Activated B cell treated with CpG ODN at 0.5 μM for 24 hours (primary cell): ENCODE results near the gene FOXF1. TPM values are rescaled to one million over a fixed set of nuclear protein-coding genes. Genes with fewer than 3 reads are reported as not detected.

ENCODE experiments used
- ATAC-seq: fragments of 200-7000 bp; cut with Tn5 transposase; one replicate; pipeline ENCODE4 v1.10.0; 2021; ENCODE audit warnings: low read depth, mild to moderate bottlenecking, moderate library complexity
- CTCF ChIA-PET: fragments of 350-600 bp; sonication (Branson Sonifier 250); formaldehyde crosslinking; loops from one replicate; lab custom pipeline; 2021; ENCODE audit warnings: antibody characterized with exemption; lab: Charles Lee
- POLR2A ChIA-PET: fragments of 350-600 bp; sonication (Branson Sonifier 250); formaldehyde crosslinking; loops from one replicate; lab custom pipeline; 2021; ENCODE audit warnings: antibody characterized with exemption; lab: Charles Lee
- DNase-seq: peaks from one replicate; pipeline ENCODE4 v3.0.0; 2022
- H3K27ac Mint-ChIP-seq: one replicate; pipeline ENCODE4 v1.8.0; 2020; ENCODE audit warnings: mixed read lengths
- H3K27me3 Mint-ChIP-seq: one replicate; pipeline ENCODE4 v1.8.0; 2021; ENCODE audit warnings: mixed read lengths
- H3K36me3 Mint-ChIP-seq: one replicate; pipeline ENCODE4 v1.8.0; 2021; ENCODE audit warnings: low read depth, mixed read lengths
- H3K4me1 Mint-ChIP-seq: one replicate; pipeline ENCODE4 v1.8.0; 2021; ENCODE audit warnings: mixed read lengths
- H3K4me3 Mint-ChIP-seq: one replicate; pipeline ENCODE4 v1.8.0; 2020; ENCODE audit warnings: mild to moderate bottlenecking, mixed read lengths
- H3K9me3 Mint-ChIP-seq: one replicate; pipeline ENCODE4 v1.8.0; 2020; ENCODE audit warnings: mixed read lengths
- CTCF ChIP-seq: fragments of 200-600 bp; IDR thresholded peaks from one replicate; pipeline ENCODE4 v1.8.0; 2022; ENCODE audit warnings: antibody characterized with exemption, mild to moderate bottlenecking
- intact Hi-C: fragments of 100-400 bp; cut with micrococcal nuclease; formaldehyde crosslinking; loops from one replicate; pipeline ENCODE4 v1.15.1; 2024
- total RNA-seq: library from RNA; stranded (reverse); gene quantifications from 2 replicates; pipeline ENCODE4 v1.2.3, GENCODE V29; 2022

Gene FOXF1
- total RNA-seq, 1 donor from 2014 or later, result not detected

- intact Hi-C loops, result no loop called here
- POLR2A ChIA-PET, result no interaction called here
- H3K36me3 Mint-ChIP-seq, result peaks cover 35% of the 10 kb centered on the region
- no peak overlapping the region for H3K4me3 Mint-ChIP-seq
- CTCF ChIA-PET, result no interaction called here
- no peak overlapping the region for H3K27ac Mint-ChIP-seq
- no peak for TF ChIP-seq CTCF
- no peak for ATAC-seq
- no peaks in the 10 kb centered on the region for H3K9me3 Mint-ChIP-seq
- DNase-seq, result no peak
- H3K4me1 Mint-ChIP-seq, result no peaks in the 10 kb centered on the region
- no peaks in the 10 kb centered on the region for H3K27me3 Mint-ChIP-seq
Measured at GRCh38 chr16:86531641-86532525, 21.6 kb downstream of the FOXF1 start.

GRCh38 chr16:86532526-86532815 is 22.1 kb downstream of the FOXF1 start:
- no peak for ATAC-seq
- intact Hi-C loops, result no loop called here
- no peak for TF ChIP-seq CTCF
- no peaks in the 10 kb centered on the region for H3K4me1 Mint-ChIP-seq
- POLR2A ChIA-PET, result no interaction called here
- H3K9me3 Mint-ChIP-seq, result no peaks in the 10 kb centered on the region
- H3K27me3 Mint-ChIP-seq, result no peaks in the 10 kb centered on the region
- no peak overlapping the region for H3K4me3 Mint-ChIP-seq
- no peak overlapping the region for H3K27ac Mint-ChIP-seq
- peaks cover 39% of the 10 kb centered on the region for H3K36me3 Mint-ChIP-seq
- CTCF ChIA-PET, result no interaction called here
- DNase-seq, result no peak

- Mint-ChIP-seq H3K4me1 (no peaks in the 10 kb centered on the region), H3K27ac (no peak overlapping the region), H3K4me3 (no peak overlapping the region), H3K9me3 (no peaks in the 10 kb centered on the region), H3K27me3 (no peaks in the 10 kb centered on the region), H3K36me3 (peaks cover 43% of the 10 kb centered on the region)
- POLR2A ChIA-PET, result no interaction called here
- CTCF ChIA-PET, result no interaction called here
- intact Hi-C loops, result no loop called here
- DNase-seq, result no peak
- TF ChIP-seq CTCF, result no peak
- ATAC-seq, result no peak
Measured at GRCh38 chr16:86533076-86533475, 22.7 kb downstream of the FOXF1 start.

- Mint-ChIP-seq H3K4me3 (no peak overlapping the region), H3K36me3 (peaks cover 51% of the 10 kb centered on the region), H3K9me3 (no peaks in the 10 kb centered on the region), H3K4me1 (no peaks in the 10 kb centered on the region), H3K27ac (no peak overlapping the region), H3K27me3 (no peaks in the 10 kb centered on the region)
- no peak for ATAC-seq
- ChIA-PET POLR2A (no interaction called here), CTCF (no interaction called here)
- intact Hi-C loops, result no loop called here
- no peak for DNase-seq
- no peak for TF ChIP-seq CTCF
Measured at GRCh38 chr16:86533767-86534351, 23.5 kb downstream of the FOXF1 start.

- no peak for TF ChIP-seq CTCF
- Mint-ChIP-seq H3K36me3 (peaks cover 60% of the 10 kb centered on the region), H3K4me3 (no peak overlapping the region), H3K4me1 (no peaks in the 10 kb centered on the region), H3K27ac (no peak overlapping the region), H3K27me3 (no peaks in the 10 kb centered on the region), H3K9me3 (no peaks in the 10 kb centered on the region)
- DNase-seq (no peak), ATAC-seq (no peak)
- ChIA-PET POLR2A (no interaction called here), CTCF (no interaction called here)
- intact Hi-C loops, result no loop called here
Measured at GRCh38 chr16:86534779-86535615, 24.7 kb downstream of the FOXF1 start.
